ENCODE results near the gene LAMC1. TPM values are rescaled to one million over a fixed set of nuclear protein-coding genes. Genes with fewer than 3 reads are reported as not detected.
A peak's percentile ranks its signal among the peaks of the same experiment; 100 is the strongest.
"Not testable (repeated sequence)": the region's sequence is repeated elsewhere in the genome, so short reads cannot be mapped to it uniquely, and the experiment has no call there.

Gene LAMC1
- total RNA-seq, 1 donor, result 564 TPM

GRCh38 chr1:183063349-183063748, 40.1 kb downstream of the LAMC1 start:
- no peak overlapping the region for H3K4me3 ChIP-seq (ENCODE audit: low read depth, low read length)
- DNase-seq (ENCODE audit: low read depth), result no peak
- no peak for TF ChIP-seq CTCF (IDR thresholded peaks at IDR 0.05; ENCODE audit: insufficient read depth, low read length)

- DNase-seq (ENCODE audit: low read depth), result peak; percentile 58
- H3K4me3 ChIP-seq (ENCODE audit: low read depth, low read length), result no peak overlapping the region
- TF ChIP-seq CTCF (IDR thresholded peaks at IDR 0.05; ENCODE audit: insufficient read depth, low read length), result no peak
Observed at GRCh38 chr1:183065168-183065706, 42.0 kb downstream of the LAMC1 start.

GRCh38 chr1:183066432-183066831, 43.2 kb downstream of the LAMC1 start:
- H3K4me3 ChIP-seq (ENCODE audit: low read depth, low read length); DNase-seq (ENCODE audit: low read depth): not testable (repeated sequence)

GRCh38 chr1:183069562-183070216, 46.5 kb downstream of the LAMC1 start:
- H3K4me3 ChIP-seq (ENCODE audit: low read depth, low read length), result no peak overlapping the region
- DNase-seq (ENCODE audit: low read depth), result no peak
- TF ChIP-seq CTCF (IDR thresholded peaks at IDR 0.05; ENCODE audit: insufficient read depth, low read length), result no peak

GRCh38 chr1:183070234-183070922, 47.2 kb downstream of the LAMC1 start:
- TF ChIP-seq CTCF (IDR thresholded peaks at IDR 0.05; ENCODE audit: insufficient read depth, low read length), result no peak
- no peak for DNase-seq (ENCODE audit: low read depth)
- no peak overlapping the region for H3K4me3 ChIP-seq (ENCODE audit: low read depth, low read length)

- no peak for TF ChIP-seq CTCF (IDR thresholded peaks at IDR 0.05; ENCODE audit: insufficient read depth, low read length)
- DNase-seq (ENCODE audit: low read depth), result peak; percentile 61
- no peak overlapping the region for H3K4me3 ChIP-seq (ENCODE audit: low read depth, low read length)
Observed at GRCh38 chr1:183070923-183071618, 47.9 kb downstream of the LAMC1 start.

GRCh38 chr1:183072595-183072994, 49.4 kb downstream of the LAMC1 start:
- DNase-seq (ENCODE audit: low read depth), result not testable (repeated sequence)

More at GRCh38 chr1:183072595-183072994, 49.4 kb downstream of the LAMC1 start:
- H3K4me3 ChIP-seq (ENCODE audit: low read depth, low read length), result not testable (repeated sequence)
